ENCODE results near the gene RNF148.
"Not testable (repeated sequence)": the region's sequence is repeated elsewhere in the genome, so short reads cannot be mapped to it uniquely, and the experiment has no call there.

Gene RNF148

GRCh38 chr7:122689346-122690109 is 13.2 kb downstream of the RNF148 start:
- DNase-seq, result no peak

GRCh38 chr7:122688400-122688998 is 14.2 kb downstream of the RNF148 start:
- DNase-seq, result no peak

- no peak for DNase-seq
Measured at GRCh38 chr7:122686360-122686878, 16.3 kb downstream of the RNF148 start.

DNA sequence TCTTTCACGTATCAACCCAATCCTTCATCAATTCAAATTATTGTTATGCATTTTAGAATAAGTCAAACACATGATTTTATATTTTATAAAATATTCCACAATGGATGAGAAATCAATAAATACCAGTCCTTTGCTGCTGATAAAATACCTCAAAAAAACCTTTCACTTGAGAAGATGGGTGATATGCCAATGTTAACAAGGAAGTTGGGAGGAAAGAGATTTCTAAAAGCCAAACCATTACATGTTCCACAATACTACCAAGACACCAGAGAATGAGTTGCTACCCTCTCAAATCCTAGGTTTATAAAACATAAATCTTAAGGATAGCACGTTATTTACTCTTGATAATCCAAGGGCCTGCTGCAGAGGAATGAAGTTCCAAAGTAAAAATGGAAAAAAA is 18.2 kb downstream of the RNF148 start:
- DNase-seq, result no peak

DNA sequence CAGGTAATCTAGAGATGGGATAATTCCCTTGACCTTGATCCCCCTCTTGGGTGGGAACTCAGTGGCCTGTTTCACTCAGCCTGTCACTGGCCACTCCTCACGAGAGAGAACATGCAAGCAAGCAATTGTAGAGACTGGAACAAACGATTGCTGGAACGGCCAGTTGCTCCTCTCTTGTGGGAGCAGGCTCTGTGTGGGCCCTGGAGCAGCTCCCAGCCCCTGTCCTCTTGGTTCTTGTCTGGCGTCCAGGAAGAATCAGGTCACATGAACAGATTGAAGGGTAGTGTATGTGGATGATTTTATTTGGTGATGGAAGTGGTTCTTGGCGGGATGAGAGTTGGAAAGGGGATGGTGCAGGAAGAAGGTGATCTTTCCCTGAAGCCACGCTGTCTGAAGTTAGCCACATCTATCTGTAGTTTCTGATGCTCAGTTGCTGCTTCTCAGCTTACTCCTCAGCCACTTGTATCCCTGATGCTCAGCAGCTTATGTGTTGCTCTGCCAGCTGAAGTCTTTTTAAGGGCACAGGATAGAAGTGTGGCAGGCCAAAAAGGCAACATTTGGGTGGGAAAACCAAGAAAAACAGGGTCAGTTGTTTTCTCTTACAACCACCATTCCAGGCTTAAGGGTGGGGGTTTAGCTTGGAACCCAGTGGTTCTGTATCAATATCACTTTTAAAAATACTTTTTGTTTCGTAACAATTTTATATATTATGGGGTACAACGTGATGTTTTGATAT is 19.7 kb downstream of the RNF148 start:
- no peak for DNase-seq

- not testable (repeated sequence) for DNase-seq
Measured at GRCh38 chr7:122681186-122681585, 21.5 kb downstream of the RNF148 start.

GRCh38 chr7:122679813-122680212 is 22.9 kb downstream of the RNF148 start:
- no peak for DNase-seq

GRCh38 chr7:122679269-122679709 is 23.4 kb downstream of the RNF148 start:
- not testable (repeated sequence) for DNase-seq

DNA sequence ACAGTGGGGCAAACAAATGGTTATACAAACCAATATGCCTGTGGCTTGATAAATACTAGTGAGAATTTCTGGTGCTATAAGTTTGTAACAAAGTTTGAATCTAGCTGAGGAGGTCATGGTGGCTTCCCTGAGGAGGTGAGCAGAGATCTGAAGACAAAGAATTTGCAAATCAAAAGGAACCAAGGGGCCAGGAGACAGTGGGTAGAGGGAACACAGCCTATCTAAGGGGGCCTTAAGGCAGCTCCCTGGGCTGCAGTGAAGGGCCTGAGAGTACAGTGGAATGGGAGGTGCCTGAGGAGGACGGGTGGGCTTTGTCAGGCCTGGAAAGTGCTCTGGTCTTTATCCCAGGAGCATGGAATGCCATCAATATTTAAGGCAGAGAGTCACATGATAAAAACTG is 25.6 kb downstream of the RNF148 start:
- DNase-seq, result no peak

GRCh38 chr7:122676466-122676865 is 26.3 kb downstream of the RNF148 start:
- no peak for DNase-seq

- DNase-seq, result no peak
Measured at GRCh38 chr7:122675621-122676020, 27.1 kb downstream of the RNF148 start.

DNA sequence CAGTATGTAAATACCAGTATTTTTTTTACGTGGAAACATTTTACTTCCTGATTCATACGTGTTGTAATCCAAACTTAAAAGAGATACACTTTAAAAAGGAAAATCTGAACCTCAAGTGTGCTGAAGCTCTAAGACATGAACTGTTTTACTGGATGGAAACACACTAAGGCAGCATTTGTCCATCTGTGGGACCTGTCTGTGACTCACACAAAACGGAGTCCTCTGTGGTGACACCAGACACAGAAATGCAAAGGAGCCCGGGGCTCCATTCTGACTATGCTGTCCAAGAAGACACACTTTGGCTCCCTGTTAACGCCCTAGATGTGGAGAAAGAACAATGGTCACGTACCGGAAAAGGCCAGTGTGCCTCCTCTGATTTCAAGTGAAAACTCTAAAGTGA is 27.7 kb downstream of the RNF148 start:
- DNase-seq, result no peak

DNA sequence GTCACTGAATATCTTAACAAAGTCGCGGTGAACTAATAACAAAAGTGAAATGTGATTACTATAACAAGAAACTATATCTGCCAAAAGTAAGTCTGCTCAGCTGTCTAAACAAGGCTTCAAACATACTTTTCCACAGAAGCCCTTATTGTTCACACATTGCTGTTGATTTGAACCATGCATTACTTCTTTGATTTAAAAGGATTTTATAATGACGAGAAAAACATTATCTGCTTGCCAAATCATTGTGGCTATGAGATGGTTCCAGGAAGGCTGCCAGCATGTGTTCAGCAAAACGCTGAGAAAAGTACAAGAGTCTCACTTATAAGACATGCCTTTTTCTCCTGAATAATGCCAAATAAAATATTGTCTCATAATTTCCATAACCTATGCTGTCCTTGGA is 28.2 kb downstream of the RNF148 start:
- DNase-seq, result no peak

- DNase-seq, result no peak
Measured at GRCh38 chr7:122673951-122674350, 28.8 kb downstream of the RNF148 start.

DNA sequence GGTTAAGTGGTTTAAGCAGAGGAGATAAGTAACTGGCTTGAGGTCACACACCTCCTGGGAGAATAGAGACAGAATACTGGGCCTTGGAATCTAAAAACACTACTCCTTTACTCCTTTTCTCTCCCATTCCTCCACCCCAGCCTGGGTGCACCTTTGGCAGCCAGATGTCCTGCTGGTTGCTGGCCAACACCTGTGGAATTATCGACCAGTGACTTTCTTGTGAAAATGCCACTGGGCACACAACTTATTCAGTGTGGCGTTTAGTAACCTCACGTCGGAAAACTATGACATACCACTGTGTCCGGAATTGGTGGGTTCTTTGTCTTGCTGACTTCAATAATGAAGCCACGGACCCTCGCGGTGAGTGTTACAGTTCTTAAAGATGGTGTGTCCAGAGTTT is 30.2 kb downstream of the RNF148 start:
- DNase-seq, result no peak

DNA sequence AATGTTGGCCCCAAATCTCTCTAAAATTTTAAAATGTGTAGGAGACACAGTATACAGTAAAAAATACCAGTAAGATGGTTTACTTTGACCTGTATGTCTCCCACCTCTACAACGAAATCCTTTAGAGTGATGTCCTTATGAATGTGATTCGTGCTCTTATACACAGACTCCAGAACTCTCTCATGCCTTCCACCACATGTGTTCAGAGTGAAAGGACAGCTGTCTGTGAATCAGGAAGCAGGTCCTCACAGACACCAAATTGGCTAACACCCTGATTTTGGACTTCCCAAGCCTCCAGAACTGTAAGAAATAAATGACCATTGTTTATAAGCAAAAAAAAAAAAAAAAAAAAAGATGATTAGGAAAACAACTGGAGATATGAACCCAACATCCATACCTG is 39.0 kb downstream of the RNF148 start:
- no peak for DNase-seq

- no peak for DNase-seq
Measured at GRCh38 chr7:122658856-122659255, 43.9 kb downstream of the RNF148 start.

GRCh38 chr7:122653685-122654084 is 49.0 kb downstream of the RNF148 start:
- no peak for DNase-seq

- no peak for DNase-seq
Measured at GRCh38 chr7:122652876-122653275, 49.8 kb downstream of the RNF148 start.

Measured in activated gamma-delta T cell treated with Interleukin-2 at 50 U/mL for 16 hours (primary cell).